PC-9 (cell line): ENCODE measurements around the gene KLHL36.

Experiments used
- CTCF ChIP-seq: fragments of 200-600 bp; sonication (generic); conservative IDR thresholded peaks from 2 replicates; pipeline ENCODE4 v1.6.1; 2017; ENCODE audit warnings: mixed run types, antibody characterized with exemption, mild to moderate bottlenecking, moderate library complexity
- EZH2 ChIP-seq: fragments of 200-600 bp; sonication (generic); IDR thresholded peaks from 2 replicates; pipeline ENCODE4 v1.8.0; 2017; ENCODE audit warnings: antibody characterized with exemption, low read depth

GRCh38 chr16:84687715-84688114, 39.4 kb downstream of the KLHL36 start:
- TF ChIP-seq CTCF: no peak
- TF ChIP-seq EZH2: no peak
